Fibroblast of skin of back (primary cell): ENCODE results near the gene ZNF646.
"Not testable (repeated sequence)": the region's sequence is repeated elsewhere in the genome, so short reads cannot be mapped to it uniquely, and the experiment has no call there.

Source experiments
- DNase-seq: peaks from one replicate; pipeline ENCODE4 v3.0.0-alpha.2; 2013

Gene ZNF646

DNA sequence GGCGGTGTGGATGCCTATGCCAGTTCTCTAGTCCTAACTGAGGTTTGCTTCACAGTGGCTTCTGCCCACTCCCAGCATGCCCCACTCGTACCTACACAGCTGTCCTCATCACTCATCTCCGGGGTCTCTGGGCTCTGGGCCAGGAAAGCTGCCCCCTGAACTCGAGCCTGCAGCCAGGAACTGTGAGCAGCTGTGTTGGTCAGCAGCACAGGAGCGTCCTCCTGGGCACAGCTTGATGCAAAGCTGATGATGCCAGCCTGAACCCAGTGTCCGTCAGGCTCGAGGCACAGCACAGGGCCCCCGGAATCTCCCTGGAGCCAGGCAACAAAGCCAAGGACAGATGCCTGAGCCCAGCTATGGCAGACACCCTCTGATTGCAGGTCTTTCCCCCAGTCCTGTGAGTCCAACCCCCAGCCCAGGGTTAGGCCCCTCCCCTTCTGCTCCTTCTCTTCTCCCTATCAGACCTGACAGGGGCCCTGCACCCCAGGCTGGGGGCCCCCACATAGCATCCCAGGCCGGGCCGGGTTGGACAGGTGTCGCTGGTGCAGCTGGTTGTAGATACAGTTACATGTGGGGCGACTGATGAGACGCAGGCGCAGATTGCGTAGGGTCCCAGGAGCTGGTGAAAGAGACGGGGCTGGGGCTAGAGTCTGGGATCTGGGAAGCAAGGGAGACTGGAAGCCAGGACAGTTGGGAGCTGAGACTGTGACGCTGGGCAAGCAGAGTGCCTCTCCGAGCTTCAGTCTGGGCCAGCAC, 11.8 kb downstream of the ZNF646 start:
- no peak for DNase-seq

DNA sequence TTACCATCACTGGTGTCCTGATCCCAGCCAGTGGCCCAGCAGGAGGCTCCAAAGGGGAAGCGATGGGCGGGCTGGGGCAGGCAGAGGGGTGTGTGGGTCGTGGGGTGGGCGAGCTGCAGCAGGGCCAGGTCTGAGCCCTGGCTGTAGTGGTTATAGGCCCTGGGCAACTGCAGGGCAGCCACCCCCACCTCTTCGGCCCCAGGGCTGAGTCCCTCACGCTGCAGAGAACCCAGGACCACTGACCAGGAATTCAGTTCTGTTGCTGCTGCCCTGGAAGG, 12.3 kb downstream of the ZNF646 start:
- no peak for DNase-seq

DNA sequence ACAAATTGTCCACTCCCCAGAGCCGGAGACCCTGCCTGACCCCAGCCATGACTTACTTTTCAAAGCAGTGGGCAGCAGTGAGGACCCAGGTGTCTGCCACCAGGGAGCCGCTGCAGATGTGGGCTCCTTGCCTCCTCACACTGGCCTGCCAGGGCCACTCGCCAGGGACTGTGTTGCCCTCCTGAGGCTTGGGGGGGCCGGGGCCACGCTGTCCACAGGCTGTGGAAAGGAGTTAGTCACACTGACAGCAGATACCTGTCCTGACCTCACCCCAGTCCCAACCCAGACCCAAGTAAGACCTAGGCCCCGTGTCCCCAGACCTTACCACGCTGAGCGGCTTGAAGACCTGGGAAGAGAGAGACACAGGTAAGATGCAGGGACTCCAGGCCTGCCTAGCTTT, 13.3 kb downstream of the ZNF646 start:
- DNase-seq, result no peak

DNA sequence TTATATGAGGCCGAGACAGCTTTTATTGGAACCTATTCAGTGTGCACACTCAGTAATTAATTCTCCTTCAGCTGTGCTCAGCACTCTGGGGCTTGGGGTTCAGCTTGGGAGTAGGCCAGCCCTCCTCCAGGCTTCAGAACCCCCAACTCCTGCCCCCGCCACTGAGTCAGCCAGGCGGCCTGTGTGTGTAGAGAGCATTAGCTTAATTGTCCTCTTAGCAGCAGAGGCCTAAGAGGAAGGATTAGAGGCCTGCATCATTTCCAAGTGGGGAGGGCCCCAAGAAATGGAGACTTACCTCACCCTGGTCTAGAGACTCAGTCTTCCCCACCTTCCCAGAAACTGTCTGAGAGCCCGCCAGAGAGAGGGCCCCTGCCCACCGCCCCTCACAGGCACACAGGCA, 13.7 kb downstream of the ZNF646 start:
- no peak for DNase-seq

DNA sequence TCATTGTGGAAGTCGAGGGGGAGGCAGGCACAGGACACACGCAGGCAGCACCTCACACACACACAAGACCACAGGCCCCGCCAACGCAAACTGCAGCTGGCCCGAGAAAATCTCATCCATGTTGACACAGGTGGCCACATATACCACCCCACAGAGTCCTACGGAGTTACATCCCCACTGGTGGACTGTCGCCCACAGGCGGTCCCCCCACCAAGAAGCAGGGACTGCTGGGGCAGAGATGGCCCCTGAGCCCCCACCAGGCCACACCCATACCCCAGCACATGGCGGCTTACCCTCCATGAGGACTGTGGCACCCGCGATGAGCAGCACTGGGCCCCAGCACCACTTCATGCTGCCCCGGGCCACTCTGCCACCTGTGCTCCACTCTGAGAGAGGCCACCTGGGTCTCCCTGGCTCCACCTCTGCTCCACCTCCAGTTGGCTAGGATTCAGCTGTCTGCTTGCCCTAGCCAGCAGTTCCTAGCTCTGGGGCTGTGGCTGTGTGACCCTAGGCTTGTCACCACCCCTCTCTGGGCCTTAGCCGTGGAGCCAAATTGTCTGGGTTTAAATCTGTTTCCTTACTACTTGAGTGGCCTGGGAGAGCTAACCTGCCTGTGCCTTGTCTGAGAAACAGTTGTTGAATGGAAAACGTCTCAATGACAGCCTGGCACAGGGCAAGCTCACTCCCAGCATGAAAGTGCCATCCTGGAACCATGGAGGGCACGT, 14.4 kb downstream of the ZNF646 start, which contains the start of gene PRSS53:
Gene PRSS53 (minus strand): TSS at position 485 of the 725 bp plus-strand sequence. CDS start 134 bp downstream, at position 351.
- no peak for DNase-seq

DNA sequence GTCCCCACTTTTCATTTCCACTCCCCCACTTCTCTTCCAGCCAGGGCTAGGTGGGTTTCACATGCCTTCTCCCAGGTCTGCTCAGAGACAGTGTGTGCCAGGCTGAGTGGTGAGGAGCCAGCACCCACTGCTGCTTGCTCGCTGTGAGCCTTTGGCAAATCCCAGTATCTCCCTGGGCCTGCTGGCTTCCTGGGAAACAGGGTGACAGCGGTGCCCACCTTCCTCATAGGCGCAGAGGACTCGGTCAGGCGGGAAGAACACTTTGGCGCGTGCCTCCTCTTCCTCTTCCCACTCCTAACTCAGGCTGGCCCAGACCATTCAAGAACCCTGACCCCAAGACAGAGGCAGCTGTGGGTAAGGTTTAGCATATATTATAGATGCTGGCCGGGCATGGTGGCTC, 15.0 kb downstream of the ZNF646 start:
- DNase-seq, result no peak

DNA sequence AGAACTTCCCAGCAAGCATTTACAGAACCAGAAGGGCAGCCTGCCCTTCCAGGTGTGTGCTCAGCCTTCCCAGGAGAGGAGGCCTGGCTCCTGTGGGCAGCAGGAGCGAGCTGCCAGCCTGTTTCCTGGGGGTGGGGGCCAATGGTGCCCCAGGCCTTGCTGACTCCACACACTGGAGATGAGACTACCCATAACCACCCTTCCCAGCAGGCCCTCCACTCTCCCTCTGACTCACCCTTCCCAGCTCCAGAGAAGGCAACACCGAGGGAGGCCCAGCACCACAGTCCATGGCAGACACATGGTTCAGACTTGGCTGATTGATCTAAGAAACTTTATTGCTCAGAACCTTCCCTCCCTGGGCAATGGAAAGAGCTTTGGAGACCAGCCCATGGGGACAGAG, 16.3 kb downstream of the ZNF646 start:
- DNase-seq, result peak; percentile 50

DNA sequence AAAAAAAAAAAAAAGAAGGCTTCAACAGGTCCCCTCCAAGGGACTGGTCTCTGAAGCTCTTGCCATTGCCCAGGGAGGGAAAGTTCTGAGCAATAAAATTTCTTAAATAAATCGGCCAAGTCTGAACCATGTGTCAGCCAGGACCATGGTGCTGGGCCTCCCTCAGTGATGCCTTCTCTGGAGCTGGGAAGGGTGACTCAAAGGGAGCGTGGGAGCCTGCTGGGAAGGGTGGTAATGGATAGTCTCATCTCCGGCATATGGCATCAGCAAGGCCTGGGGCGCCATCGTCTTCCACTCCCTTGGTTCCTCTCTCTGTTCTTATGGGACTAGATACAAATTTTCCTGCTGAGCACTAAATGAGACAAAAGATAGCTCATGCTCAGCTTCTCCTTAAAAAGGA, 18.1 kb downstream of the ZNF646 start:
- no peak for DNase-seq

DNA sequence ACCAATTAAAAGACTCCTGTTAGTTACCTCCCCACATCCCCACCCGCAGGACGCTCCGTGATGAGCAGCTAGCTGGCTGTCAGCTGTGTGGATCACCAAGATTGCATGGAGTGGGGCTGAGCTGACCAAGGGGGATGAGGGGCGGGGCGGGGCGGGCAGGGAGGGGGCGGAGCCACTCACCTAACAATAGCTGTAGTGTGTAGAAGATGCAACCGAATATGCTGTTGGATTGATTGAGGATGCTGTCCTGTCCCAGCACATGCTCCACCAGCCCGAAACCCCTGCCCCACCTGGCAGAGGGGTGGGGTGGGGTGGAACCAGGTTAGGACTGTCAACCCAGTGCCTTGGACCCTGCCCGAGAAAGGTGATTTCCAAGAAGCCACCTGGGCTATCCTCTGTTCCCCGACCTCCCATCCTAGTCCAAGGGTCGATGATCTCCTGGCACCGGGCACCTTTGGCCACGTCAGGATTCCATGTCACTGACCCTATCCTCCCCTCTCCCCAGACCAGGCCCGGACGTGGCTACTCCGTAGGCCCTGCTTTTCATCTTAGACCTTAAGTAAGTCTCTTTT, 19.0 kb downstream of the ZNF646 start:
- DNase-seq, result peak; percentile 45

DNA sequence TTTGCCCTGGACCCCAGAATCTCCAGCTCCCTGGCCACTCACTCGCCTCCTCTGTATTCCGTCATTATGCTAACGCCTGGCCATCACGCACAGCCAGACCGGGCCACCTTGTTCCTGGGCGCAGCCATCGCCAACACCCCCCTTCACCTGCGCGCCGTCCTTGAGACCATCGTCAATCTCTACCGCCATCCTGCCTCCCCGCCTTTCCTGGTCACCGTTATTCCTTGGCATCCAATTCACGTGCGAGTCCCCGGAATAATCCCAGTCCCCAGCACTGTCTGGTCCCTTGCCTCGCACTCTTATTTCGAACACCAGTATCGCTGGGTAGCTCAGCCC, 19.8 kb downstream of the ZNF646 start:
- DNase-seq, result no peak

DNA sequence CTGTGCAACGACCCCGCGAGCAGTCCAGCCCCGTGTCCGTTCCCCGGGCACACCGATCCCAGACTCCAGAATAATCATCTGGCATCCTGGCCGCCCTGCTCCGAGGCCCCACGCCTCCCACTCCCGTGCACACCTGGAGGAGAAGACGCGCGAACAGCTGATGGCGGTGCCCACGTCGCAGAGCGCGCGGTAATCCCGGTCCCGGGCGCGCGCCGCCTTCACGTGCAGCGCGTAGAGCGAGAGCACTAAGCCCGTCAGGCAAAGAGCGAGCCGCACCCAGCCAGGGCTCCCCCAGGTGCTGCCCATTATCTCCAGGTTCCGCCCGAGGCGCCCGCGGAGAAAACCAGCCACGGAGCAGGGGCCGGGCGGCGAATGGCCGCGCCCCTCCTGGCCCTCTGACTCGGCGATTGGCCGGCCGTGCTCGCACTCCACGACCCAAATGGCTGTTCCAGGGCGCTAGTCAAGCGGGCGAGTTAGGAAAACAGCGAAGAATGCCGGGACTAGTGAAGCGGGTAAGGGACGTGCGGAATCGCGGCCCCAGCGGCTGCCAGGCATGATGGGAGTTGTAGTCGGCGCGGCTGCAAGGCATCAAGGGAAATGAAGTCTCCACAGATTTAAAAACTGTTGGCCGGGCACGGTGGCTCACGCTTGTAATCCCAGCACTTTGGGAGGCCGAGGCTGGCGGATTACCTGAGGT, 20.4 kb downstream of the ZNF646 start, which contains the start of gene VKORC1:
Gene VKORC1 (minus strand): TSS at position 374 of the 697 bp plus-strand sequence. CDS start 68 bp downstream, at position 306.
- peak; percentile 99 for DNase-seq

DNA sequence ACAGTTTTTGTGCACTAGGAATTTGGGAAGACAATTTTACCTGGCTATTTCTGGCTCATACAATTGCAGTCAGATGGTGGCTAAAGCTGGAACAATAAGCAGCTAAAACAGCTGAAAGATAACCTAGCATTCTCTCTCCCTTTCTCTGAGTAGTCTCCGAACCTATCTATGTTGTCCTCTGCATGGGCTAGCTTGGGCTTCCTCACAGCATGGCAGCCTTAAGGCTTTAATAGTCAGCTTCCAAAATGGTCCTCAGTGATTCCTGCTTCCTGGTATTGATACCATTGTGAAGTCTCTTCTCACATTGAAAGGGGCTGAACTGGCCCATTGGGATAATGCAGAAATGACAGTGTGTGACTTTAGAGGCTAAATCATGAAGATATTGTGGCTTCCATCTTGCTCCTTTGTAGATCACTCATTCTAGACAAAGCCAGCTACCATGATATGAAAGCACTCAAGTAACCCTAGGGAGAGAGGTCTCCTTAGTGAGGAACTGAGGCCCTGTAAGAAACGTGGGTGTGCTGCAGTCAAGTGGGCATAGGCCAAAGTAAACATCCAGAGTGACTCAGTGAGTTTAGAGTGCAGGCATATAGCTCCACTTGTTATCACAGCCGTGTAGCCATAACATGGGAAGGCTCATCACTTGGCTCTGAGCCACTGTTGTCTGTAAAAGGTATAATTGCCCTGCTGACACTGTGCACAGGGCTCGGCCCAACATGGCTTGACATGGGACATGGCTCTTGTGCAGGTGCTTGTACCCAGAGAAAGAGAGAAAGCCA, 25.8 kb downstream of the ZNF646 start:
- DNase-seq, result peak; percentile 78

DNA sequence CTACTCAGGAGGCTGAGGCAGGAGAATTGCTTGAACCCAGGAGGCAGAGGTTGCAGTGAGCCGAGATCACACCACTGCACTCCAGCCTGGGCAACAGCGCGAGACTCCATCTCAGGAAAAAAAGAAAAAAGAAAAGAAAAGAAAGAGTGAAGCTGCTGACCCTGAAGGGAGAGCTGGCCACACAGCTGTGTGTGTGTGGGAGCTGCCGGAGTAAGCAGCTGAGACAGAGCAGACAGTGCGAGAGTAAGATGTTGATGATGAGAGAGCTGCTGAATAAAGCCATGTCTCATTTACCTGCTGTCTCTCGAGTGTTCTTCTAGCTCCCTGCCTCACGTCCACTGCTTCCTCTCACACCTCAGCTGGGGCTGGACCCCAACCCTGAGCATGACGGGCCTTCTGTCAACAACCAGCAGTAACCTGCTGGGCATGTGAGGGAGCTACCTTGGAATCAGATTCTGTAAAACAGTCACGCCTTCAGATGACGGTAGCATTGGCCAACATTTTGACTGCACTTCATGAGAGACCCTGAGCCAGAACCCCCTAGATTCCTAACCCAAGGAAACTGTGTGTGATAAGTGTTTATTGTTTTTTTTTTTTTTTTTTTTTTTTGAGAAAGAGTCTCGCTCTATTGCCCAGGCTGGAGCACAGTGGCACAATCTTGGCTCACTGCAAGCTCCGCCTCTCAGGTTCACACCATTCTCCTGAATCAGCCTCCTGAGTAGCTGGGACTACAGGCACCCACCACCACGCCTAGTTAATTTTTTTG, 26.8 kb downstream of the ZNF646 start:
- DNase-seq, result not testable (repeated sequence)

DNA sequence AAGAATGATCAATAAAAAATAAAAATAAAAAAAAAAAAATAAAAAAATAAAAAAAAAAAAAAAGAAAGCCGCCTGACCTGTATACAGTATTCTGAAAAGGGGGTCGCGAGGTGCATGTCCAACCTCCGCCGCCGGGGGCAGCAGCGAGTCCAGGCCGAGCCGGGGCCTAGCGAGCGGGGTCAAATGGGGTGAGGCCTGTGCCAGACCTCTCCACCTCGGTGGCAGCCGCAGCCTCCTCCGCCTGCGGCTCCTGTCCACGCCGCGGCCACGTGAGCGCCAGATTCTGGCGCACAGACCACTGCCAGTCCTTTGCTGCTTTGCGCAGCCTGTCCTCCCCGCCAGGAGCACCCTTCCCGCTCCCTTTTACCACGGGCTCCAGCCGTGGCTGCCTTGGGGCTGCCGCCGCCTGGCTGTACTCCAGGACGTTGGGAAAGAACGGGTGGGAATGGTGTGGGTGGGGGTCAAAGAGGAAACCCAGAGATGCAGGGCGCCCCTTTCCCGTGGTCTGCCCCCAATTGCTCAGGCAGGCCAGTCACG, 31.5 kb downstream of the ZNF646 start:
- DNase-seq, result peak; percentile 62

DNA sequence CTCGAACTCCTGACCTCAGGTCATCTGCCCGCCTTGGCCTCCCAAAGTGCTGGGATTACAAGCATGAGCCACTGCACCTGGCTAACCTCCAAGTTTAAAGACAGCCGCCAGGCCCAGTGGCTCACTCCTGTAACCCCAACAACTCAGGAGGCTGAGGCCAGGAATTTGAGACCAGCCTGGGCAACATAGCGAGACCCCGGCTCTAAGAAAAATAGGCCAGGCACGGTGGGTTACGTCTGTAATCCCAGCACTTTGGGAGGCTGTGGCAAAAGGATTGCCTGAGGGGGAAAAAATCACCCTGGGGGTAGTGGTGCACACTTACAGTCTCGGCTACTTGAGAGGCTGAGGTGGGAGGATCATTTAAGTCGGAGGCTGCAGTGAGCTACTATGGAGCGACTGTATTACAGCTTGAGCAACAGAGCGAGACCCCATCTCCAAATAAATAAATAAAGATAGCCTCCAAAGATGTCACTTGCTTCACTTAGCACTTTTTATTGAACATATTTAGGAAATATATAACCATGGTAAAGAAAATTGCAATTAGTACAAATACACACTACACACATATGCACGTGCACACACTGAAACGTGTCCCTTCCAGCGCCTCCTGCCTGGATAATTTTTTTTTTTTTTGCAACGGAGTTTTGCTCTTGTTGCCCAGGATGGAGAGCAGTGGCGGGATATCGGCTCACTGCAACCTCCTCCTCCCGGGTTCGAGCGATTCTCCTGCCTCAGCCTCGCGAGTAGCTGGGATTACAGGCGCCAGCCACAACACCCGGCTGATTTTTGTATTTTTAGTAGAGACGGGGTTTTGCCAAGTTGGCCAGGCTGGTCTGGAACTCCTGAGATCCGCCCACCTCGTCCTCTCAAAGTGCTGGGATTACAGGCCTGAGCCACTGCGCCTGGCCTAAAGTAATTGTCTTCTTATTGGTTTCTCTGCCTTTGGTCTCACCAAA, 32.6 kb downstream of the ZNF646 start:
- DNase-seq, result no peak

DNA sequence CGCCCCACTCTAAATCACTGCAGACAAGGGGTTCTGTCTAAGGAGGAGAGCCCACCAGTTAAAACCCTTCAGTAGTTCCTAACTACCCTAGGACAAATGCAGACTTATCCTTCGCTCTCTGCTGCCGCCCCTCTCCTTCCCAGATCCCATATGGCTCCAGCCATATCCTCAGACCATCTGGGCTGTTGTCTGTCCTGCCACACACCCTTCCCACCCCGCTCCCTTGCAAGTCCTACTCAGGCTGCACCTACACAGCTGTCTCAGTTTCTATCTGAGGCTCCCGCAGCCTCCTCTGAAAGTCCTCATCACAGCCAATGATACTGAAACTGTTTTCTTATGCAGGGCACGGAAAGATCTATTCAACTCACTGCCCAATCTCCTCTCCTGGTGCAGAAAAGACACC, 33.2 kb downstream of the ZNF646 start:
- DNase-seq, result no peak

DNA sequence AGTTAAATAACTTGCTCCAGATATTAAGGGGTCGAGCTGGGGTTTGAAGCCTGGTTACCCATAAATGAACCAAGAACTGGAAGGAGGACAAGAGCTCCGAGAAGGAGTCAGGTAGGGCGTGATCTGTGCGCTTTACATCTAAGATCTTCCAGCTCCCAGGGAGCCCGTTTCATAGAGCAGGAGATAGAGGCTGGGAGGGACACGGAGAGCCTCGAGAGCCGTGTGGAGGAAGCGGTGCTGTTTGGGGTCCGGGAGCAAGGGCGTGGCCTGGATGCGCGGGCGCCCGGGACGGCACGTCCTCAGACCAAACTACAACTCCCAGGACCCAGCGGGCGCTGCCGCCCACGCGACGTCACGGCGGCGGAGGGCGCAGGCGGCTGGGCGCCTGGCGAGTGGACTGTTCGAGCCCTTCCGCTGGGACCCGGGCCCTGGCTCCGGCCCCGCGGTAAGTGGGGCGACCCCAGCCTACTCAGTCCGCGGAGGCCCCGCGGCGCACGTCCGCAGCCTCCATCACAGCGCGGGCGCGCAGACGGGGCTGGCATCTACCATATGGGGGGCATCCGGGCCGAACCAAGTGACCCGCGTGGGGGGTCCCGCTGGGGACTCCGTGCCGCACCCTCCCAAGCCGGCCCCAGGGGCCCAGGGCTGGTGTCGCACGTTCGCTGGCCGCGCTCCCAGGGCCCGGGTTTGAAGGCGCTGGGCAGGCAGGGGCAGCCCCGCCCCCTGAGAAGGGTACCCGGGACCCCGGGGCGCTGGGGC, 34.0 kb downstream of the ZNF646 start, which contains the start of gene BCKDK:
Gene BCKDK (plus strand): TSS at position 352 of the 759 bp plus-strand sequence. CDS start 838 bp downstream, outside the sequence.
- DNase-seq, result peak; percentile 84

DNA sequence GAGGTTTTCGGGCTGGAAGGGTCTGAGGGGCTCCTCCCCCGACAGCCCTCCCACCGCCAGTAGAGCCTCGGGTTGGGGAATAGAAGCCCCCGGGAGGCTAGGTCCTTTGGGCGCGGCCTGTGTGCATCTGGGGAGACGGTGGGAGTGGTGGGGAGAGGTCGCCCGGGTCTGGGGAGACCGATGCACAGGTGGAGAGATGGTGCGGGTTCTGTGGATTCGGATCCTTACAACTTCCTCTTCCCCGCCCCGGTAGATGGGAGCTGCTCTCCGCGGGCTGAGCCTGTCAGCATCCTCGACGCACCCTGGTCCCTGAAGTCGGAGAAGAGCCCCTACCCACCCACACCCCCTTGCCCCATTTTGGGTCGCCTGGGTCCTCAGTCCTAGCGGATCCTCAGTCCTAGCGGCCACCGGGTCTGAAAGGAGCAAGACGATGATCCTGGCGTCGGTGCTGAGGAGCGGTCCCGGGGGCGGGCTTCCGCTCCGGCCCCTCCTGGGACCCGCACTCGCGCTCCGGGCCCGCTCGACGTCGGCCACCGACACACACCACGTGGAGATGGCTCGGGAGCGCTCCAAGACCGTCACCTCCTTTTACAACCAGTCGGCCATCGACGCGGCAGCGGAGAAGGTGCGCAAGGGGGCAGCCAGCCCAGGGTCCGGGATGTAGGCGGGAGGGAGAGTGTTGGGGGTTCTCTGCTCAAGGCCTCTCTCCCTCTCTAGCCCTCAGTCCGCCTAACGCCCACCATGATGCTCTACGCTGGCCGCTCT, 34.8 kb downstream of the ZNF646 start:
- no peak for DNase-seq
